Bone marrow (tissue), 2 donors: ENCODE measurements around the gene PATE4.

ENCODE experiments used
- DNase-seq, 2 donors: peaks; one replicate each; lab custom pipeline; 2025; lab: John Stamatoyannopoulos, UW

The PATE4 gene

DNA sequence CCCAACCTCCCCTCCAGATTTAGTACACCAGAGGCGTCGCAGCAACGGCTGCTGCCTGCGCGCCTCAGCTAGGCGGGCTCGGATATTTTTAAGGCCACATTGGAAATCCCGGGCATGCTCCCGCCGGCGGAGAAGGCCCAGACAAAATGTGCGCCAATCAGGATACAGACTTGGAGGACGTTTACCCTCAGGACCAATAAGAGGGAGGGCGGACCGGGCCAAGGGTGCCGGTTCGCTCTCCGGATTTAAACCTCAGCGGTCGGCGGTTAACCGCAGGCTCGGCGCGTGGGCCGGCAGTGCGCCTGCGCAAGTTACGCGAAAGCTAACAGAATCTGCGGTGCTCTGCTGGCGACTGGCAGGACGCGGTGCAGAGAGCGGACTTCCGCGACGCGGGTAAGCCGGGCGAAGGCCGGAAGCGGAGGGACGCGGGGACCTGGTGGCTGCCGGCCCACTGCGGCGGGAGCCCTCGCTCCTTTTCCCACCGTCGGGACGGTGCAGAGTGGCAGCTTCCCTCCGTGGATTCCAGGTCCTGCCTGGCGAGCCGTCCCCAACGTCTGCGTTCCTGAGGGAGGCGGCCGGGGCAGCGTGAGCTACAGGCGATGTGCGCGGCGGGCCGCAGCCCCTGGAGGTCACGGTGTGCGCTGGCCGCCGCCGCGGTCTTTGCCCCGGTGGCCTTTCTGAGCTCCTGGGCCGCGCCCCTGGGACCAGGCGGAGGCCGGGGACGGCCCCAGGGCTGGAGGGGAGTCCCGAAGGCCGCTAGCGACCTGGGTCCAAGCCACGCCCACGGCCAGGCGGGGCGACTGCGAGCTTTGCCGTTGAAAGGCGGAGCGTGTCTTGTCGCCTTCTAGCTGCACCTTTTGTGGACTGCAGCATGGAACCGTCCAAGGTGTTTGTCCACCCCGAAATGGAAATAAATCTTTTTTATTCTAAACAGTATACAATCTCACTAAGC, 54.5 kb downstream of the PATE4 start, which contains the start of gene HYLS1:
Gene HYLS1, plus strand, starts transcription at position 296 of the 952 bp plus-strand sequence. CDS start 11,701 bp downstream, outside the sequence.
- DNase-seq = peak; percentile 67 to 90
